Esophagus (tissue), 2 donors: Measurements from ENCODE around the gene RCAN1. TPM values are rescaled to one million over a fixed set of nuclear protein-coding genes. Genes with fewer than 3 reads are reported as not detected.
"Not testable (repeated sequence)": the region's sequence is repeated elsewhere in the genome, so short reads cannot be mapped to it uniquely, and the experiment has no call there.

ENCODE experiments used
- H3K27ac ChIP-seq, 2 donors: one replicate each; pipeline ENCODE4 v1.5.1; 2013; ENCODE audit warnings: low read depth in 2 of 2, mild to moderate bottlenecking in 2 of 2, inconsistent platforms in 1 of 2, low read length in 1 of 2, moderate library complexity in 1 of 2
- H3K27me3 ChIP-seq, 2 donors: one replicate each; pipeline ENCODE4 v1.6.1; 2013; ENCODE audit warnings: low read length in 2 of 2, control low read depth in 1 of 2, mild to moderate bottlenecking in 1 of 2; ENCODE audit not compliant: insufficient read depth in 2 of 2, control insufficient read depth in 1 of 2
- H3K36me3 ChIP-seq, 2 donors: one replicate each; pipeline ENCODE4 v1.6.1; 2013; ENCODE audit warnings: low read length in 1 of 2; ENCODE audit not compliant: control insufficient read depth in 2 of 2, insufficient read depth in 2 of 2
- H3K4me1 ChIP-seq, 2 donors: one replicate each; pipeline ENCODE4 v1.6.1; 2013; ENCODE audit warnings: low read length in 1 of 2; ENCODE audit not compliant: control insufficient read depth in 2 of 2, insufficient read depth in 2 of 2
- H3K4me3 ChIP-seq, 2 donors: one replicate each; pipeline ENCODE4 v1.5.1; 2013; ENCODE audit warnings: low read length in 2 of 2, mild to moderate bottlenecking in 2 of 2, low read depth in 1 of 2, moderate library complexity in 1 of 2
- H3K9me3 ChIP-seq, 2 donors: one replicate each; pipeline ENCODE4 v1.6.1; 2013; ENCODE audit warnings: mild to moderate bottlenecking in 2 of 2, low read depth in 1 of 2, low read length in 1 of 2, moderate library complexity in 1 of 2; ENCODE audit not compliant: control insufficient read depth in 2 of 2, insufficient read depth in 1 of 2
- WGBS, 2 donors: extraction: QIAGEN DNeasy Blood & Tissue Kit; methylation state at CpG; one replicate each; pipeline ENCODE4 v1.1.7; 2013; 5-methylcytosine and 5-hydroxymethylcytosine counted together
- polyA plus RNA-seq, 2 donors: library from polyadenylated mRNA; stranded (reverse); fragments of 200-250 nt; gene quantifications; one replicate each; pipeline ENCODE4 v1.2.3, GENCODE V29; 2013
- donor health status: healthy with polysubstance abuse.
- donor health status: Bipolar disorder and iron deficiency.

The RCAN1 gene
- polyA plus RNA-seq, 2 donors: 6.4 to 9.9 TPM

GRCh38 chr21:34502480-34503106, 112.3 kb downstream of the RCAN1 start:
- 62 to 66% methylated on average over 3 of the region's 3 CpGs for WGBS, 2 donors
- Histone ChIP-seq H3K27ac (no peak overlapping the region), H3K9me3 (peaks cover 0 to 3% of the 10 kb centered on the region in 2 donors), H3K36me3 (no peaks in the 10 kb centered on the region), H3K27me3 (peaks cover 0 to 2% of the 10 kb centered on the region in 2 donors), H3K4me3 (no peak overlapping the region), H3K4me1 (no peaks in the 10 kb centered on the region)

- Histone ChIP-seq H3K27me3 (peaks cover 0 to 2% of the 10 kb centered on the region in 2 donors), H3K27ac (no peak overlapping the region), H3K4me3 (no peak overlapping the region), H3K36me3 (no peaks in the 10 kb centered on the region), H3K9me3 (peaks cover 0 to 3% of the 10 kb centered on the region in 2 donors), H3K4me1 (no peaks in the 10 kb centered on the region)
- 42 to 50% methylated on average over 1 of the region's 1 CpG for WGBS, 2 donors
Observed at GRCh38 chr21:34501716-34502115, 113.2 kb downstream of the RCAN1 start.

- peaks cover 0 to 3% of the 10 kb centered on the region in 2 donors for H3K9me3 ChIP-seq
- 64 to 74% methylated on average over 1 of the region's 1 CpG for WGBS, 2 donors
- H3K27me3 ChIP-seq: peaks cover 0 to 2% of the 10 kb centered on the region in 2 donors
- H3K4me1 ChIP-seq: no peaks in the 10 kb centered on the region
- H3K36me3 ChIP-seq: no peaks in the 10 kb centered on the region
- H3K4me3 ChIP-seq: no peak overlapping the region
- no peak overlapping the region for H3K27ac ChIP-seq
Observed at GRCh38 chr21:34500191-34500590, 114.7 kb downstream of the RCAN1 start.

GRCh38 chr21:34499116-34499515, 115.8 kb downstream of the RCAN1 start:
- Histone ChIP-seq H3K36me3 (no peaks in the 10 kb centered on the region), H3K27ac (no peak overlapping the region), H3K9me3 (peaks cover 0 to 3% of the 10 kb centered on the region in 2 donors), H3K4me3 (no peak overlapping the region), H3K4me1 (no peaks in the 10 kb centered on the region), H3K27me3 (peaks cover 0 to 2% of the 10 kb centered on the region in 2 donors)
- 69 to 75% methylated on average over 4 of the region's 4 CpGs for WGBS, 2 donors

- Histone ChIP-seq H3K27ac (no peak overlapping the region), H3K9me3 (peaks cover 0 to 3% of the 10 kb centered on the region in 2 donors), H3K4me3 (no peak overlapping the region), H3K4me1 (no peaks in the 10 kb centered on the region), H3K36me3 (no peaks in the 10 kb centered on the region), H3K27me3 (peaks cover 0 to 2% of the 10 kb centered on the region in 2 donors)
- 39 to 58% methylated on average over 3 of the region's 3 CpGs for WGBS, 2 donors
Observed at GRCh38 chr21:34498623-34499022, 116.3 kb downstream of the RCAN1 start.

GRCh38 chr21:34483854-34484253, 131.1 kb downstream of the RCAN1 start:
- not testable (repeated sequence) for H3K36me3 ChIP-seq, H3K4me3 ChIP-seq, H3K27me3 ChIP-seq, H3K27ac ChIP-seq, H3K4me1 ChIP-seq, H3K9me3 ChIP-seq
- no CpG with 5 or more reads among the region's 5 CpGs for WGBS, 2 donors

- WGBS, 2 donors: no CpG with 5 or more reads among the region's 3 CpGs
- H3K4me1 ChIP-seq, H3K4me3 ChIP-seq, H3K36me3 ChIP-seq, H3K27ac ChIP-seq, H3K9me3 ChIP-seq, H3K27me3 ChIP-seq: not testable (repeated sequence)
Observed at GRCh38 chr21:34483435-34483834, 131.5 kb downstream of the RCAN1 start.

- H3K27ac ChIP-seq, H3K27me3 ChIP-seq, H3K9me3 ChIP-seq, H3K4me1 ChIP-seq, H3K4me3 ChIP-seq, H3K36me3 ChIP-seq: not testable (repeated sequence)
- WGBS, 2 donors: no CpG with 5 or more reads among the region's 3 CpGs
Observed at GRCh38 chr21:34467333-34467732, 147.6 kb downstream of the RCAN1 start.

Other genes starting within 250 kb of the RCAN1 start
- gene SMIM11, start 239.6 kb downstream of the RCAN1 start, polyA plus RNA-seq: 1 to 10 TPM; 1.2 to 2.6 TPM
- gene SMIM34, start 191.2 kb downstream of the RCAN1 start, polyA plus RNA-seq: not detected
- under 1 TPM; 0.04 to 0.12 TPM for gene KCNE1, start 102.9 kb downstream of the RCAN1 start, polyA plus RNA-seq
- under 1 TPM; 0.45 to 0.68 TPM for gene CLIC6, start 53.9 kb upstream of the RCAN1 start, polyA plus RNA-seq